Measurements from ENCODE around the gene SDK1.

SDK1 gene, protein sequence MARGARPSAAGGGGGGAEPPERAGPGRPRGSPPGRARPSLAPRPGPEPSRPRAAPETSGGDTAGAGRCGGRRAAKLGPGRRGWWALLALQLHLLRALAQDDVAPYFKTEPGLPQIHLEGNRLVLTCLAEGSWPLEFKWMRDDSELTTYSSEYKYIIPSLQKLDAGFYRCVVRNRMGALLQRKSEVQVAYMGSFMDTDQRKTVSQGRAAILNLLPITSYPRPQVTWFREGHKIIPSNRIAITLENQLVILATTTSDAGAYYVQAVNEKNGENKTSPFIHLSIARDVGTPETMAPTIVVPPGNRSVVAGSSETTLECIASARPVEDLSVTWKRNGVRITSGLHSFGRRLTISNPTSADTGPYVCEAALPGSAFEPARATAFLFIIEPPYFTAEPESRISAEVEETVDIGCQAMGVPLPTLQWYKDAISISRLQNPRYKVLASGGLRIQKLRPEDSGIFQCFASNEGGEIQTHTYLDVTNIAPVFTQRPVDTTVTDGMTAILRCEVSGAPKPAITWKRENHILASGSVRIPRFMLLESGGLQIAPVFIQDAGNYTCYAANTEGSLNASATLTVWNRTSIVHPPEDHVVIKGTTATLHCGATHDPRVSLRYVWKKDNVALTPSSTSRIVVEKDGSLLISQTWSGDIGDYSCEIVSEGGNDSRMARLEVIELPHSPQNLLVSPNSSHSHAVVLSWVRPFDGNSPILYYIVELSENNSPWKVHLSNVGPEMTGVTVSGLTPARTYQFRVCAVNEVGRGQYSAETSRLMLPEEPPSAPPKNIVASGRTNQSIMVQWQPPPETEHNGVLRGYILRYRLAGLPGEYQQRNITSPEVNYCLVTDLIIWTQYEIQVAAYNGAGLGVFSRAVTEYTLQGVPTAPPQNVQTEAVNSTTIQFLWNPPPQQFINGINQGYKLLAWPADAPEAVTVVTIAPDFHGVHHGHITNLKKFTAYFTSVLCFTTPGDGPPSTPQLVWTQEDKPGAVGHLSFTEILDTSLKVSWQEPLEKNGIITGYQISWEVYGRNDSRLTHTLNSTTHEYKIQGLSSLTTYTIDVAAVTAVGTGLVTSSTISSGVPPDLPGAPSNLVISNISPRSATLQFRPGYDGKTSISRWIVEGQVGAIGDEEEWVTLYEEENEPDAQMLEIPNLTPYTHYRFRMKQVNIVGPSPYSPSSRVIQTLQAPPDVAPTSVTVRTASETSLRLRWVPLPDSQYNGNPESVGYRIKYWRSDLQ (N-terminal part only)

DNA sequence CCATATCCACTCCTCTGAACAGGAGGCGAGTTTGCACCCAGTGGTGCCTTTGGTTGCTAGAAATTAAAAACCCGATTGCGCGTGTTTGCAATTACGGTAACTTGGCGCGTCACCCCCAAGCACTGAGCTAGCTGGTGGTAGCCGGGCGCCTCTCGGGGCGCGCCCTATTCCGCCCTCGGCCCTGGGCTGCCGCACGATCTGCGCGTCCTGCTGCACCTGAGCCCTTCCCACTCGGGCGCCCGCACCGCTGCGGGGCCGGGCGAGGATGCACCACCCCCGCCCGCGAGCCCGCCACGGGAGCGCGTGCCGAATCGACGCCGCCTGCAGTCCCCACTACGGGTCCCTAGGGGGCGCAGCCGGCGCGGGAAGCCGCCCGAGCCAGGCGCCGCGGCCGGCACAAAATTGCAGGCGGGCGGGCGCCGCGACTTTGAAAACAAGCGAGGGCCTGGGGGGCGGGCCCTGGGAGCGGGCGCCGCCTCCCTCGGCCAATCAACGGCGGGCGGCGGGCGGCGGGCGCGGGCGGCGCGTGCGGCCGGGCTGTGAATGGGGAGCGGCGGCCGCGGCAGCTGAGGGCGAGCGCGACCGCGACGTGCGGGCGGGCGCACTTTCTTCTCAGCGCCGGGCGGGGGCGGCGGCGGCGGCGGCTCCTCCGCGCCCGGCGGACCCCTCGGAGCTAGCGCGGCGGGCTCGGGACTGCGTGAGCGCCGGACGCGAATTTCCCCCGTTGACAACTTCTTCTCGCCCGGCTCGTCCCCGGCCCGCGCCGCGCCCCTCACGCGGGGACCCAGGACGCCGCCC is at the start of gene SDK1:
TSS of gene SDK1 (plus strand) at position 602 of the 798 bp plus-strand sequence. CDS start 335 bp downstream, outside the sequence.
- DNase-seq: peak; percentile 96

DNA sequence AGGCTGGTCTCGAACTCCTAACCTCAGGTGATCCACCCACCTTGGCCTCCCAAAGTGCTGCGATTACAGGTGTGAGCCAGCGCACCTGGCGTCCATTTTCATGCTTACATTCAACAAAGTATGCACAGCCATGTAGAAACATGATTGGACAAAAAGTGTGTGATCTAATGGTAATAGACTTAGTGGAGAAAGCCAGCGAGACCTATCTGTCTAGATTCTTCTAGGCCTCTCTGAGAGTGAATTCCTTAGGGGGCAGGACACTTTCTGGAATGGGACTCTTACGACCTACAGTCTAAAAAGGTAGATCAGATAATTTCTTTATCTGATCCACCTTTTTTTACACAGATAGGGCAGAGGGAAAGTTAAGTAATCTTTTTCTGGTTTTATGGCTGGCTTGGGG is 46.3 kb upstream of the SDK1 start:
- DNase-seq: no peak

DNA sequence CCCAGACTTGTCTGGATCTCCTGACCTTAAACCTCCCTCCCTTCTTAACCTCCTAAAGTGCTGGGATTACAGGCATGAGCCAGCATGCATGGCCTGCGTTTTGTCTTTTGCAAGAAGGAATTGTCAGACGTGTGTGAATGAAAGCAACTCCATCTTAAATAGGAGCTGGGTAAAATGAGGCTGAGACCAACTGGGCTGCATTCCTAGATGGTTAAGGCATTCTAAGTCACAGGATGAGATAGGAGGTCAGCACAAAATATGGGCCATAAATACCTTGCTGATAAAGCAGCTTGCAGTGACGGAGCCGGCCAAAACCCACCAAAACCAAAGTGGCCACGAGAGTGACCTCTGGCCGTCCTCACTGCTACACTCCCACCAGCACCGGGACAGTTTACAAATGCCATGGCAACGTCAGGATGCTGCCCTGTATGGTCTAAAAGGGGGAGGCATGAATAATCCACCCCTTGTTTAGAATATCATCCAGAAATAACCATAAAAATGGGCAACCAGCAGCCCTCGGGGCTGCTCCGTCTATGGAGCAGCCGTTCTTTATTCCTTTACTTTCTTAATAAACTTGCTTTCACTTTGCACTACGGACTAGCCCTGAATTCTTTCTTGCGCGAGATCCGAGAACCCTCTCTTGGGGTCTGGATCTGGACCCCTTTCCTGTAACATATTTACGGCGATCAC is 41.2 kb upstream of the SDK1 start:
- DNase-seq: no peak

DNA sequence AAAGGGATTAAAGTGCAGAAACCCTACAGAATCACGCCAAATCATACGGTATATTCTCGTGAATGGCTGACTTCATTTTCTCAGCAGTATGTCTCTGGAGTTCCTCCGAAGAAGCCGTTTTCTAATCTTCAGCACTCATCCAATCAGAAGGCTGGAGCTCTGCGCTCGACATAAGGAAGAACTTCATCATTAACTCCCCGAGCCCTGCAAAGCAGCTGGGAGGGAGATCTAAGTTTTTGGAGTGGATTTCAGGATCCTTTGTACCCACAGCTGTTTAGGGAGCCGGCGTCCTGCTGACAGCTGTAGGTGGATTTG is 40.7 kb upstream of the SDK1 start:
- DNase-seq: no peak

DNA sequence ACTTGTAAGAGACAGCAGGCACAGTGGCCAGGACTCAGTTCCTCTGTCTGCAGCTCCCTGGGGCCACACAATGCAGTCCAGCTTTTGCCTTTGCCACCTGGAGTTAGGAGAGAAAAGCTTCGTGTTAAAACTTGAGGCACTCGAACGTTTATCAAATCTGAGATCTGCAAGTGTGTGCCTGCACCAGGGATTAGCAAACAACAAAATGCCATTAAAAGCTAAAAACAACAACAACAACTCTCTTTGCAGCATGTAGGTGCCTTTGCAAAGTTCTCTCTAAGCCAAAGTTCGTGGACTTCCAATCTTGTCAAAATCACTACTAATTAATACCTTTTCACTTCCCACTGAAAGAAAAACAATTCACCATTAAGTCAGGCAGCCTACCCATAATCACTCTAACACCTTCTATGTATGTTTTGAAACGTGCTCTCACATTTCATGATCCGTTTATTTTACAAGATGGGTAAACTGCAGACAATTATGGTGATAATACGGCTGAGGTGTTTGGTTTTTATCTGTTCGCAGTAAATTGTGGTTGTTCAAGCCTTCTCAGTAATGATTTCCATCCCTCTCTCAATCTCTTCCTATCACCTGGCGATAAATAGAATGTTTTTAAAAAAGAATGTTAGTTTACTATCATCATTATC is 36.2 kb upstream of the SDK1 start:
- no peak for DNase-seq

DNA sequence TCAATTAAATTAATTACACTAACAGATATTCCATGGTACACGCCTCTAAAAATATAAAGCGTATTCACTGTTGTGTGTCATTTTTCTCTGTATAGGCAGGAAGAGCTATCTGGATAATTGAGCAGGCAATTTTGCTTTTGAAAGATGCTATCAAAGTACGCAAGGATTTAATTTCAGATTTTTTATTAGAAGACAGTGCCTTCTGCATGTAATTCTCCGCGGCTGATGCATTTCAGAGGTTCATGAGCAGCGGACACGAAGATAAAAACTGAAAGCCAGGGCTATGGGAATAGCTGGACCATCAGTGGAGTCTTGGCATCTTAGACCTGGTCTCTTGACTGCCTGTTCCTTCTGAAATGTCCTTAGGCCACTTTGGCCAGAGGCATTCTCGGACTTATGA is 35.7 kb upstream of the SDK1 start:
- DNase-seq: no peak

DNA sequence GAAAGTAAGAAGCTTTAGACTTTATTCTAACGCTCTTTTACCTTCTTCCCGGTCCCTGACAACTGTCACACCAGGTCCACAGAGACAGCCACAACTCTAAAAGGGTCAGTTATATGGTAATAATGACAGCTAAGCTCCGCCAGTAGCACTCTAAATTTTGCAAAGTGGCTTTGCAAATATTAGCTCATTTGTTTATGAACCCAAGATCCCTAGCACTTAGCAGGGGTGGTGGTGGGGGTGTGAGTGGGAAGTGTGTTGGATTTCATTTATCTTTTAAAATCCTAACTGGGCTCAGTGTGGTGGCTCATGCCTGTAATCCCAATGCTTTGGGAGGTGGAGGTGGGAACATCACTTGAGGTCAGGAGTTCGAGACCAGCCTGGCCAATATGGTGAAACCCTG is 34.8 kb upstream of the SDK1 start:
- DNase-seq: no peak

DNA sequence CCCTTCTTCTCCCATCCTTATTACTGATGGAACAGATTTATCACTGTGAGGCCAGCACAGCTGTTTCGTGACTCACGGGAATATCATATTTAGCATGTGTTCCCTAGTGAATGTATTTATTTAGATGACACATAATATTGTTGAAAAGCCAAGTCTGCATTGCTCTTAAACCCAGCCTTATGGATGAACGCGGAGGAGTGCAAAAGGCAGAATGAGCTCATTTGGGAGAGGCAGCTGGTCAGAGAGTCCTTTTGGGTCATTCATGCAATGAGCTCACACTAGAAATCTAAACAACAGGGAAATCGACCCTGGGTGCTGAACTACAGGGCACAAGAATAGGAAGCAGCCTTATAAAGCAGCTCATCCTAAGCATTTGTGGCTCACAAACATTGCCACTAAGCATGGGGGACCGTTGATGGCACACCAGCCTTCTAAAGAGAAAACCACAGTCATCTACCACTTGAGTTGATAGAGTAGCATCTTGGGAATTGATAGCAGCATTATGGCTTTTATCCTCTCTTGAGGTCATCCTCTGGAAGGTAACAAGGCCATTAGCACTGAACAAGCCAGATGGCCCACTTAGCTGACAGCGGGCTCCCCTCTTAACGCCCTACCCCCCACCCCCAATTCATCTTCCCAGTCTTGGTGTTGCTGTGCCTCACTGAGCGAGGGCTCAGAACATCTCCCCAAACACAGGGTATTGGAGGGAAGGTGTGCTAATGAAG is 32.9 kb upstream of the SDK1 start:
- no peak for DNase-seq

DNA sequence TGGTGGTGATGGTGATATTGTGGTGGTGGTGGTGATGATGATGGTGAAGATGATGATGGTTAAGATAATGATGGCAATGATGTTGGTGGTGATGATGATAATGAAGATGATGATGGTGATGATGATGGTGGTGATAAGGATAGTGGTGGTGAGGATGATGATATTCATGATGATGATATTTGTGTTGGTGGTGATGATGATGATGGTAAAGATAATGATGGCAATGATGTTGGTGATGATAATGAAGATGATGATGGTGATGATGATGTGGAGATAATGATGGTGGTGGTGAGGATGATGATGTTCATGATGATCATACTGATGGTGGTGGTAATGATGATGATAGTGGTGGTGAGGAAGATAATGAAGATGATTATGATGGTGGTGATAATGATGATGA is 30.7 kb upstream of the SDK1 start:
- DNase-seq: no peak

DNA sequence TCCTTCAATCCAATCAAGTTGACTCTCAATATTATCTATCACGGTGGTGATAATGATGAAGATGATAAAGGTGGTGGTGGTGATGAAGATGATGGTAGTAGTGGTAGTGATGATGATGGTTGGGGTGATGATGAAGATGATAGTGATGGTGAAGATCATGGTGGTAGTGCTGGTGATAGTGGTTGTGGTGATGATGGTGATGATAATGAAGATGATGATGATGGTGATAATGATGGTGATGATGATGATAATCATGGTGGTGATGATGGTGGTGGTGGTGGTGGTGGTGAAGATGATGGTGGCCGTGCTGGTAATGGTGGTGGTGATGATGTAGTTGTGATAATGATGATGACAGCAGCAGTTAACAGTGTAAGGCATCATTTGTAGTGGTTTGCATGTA is 29.8 kb upstream of the SDK1 start:
- DNase-seq: no peak

DNA sequence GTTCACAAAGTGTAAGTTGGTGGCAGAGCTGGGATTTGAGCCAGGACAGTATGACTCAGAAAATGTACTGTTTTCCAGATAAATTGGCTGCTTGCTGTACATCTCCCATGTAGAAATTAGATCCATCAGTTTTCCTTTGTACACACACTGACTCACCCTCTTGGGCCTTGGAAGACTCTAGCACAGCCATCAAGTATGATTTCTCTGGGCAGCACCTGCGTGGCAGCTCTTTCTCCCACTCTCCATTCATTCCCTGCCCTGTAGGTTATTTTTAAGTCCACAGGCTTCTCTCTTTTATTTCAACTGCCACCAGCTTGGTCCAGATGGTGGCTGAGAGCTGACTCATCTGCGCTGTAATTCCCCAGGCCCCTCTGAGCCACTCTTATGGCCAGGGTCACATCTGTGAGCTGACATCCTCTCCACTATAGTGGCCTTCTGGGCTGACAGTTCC is 28.3 kb upstream of the SDK1 start:
- DNase-seq: no peak

DNA sequence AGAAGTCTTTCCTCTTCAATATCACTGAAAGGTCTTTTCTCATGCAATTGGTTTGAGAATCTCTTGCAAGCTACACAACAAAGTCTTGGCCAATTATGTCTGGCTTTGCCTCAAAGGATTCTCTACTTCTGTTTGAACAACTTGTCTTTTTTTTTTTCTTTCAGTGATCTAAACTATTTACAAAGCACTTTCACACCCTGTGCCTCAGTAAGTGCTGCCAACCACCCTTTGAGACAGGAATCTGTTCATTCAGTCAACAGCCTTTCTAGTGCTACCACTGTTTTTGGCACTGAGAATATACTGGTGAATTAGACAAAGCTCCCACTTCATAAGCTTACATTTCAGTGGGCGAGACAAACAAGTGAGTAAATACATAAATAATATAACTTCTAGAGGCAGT is 26.9 kb upstream of the SDK1 start:
- no peak for DNase-seq

DNA sequence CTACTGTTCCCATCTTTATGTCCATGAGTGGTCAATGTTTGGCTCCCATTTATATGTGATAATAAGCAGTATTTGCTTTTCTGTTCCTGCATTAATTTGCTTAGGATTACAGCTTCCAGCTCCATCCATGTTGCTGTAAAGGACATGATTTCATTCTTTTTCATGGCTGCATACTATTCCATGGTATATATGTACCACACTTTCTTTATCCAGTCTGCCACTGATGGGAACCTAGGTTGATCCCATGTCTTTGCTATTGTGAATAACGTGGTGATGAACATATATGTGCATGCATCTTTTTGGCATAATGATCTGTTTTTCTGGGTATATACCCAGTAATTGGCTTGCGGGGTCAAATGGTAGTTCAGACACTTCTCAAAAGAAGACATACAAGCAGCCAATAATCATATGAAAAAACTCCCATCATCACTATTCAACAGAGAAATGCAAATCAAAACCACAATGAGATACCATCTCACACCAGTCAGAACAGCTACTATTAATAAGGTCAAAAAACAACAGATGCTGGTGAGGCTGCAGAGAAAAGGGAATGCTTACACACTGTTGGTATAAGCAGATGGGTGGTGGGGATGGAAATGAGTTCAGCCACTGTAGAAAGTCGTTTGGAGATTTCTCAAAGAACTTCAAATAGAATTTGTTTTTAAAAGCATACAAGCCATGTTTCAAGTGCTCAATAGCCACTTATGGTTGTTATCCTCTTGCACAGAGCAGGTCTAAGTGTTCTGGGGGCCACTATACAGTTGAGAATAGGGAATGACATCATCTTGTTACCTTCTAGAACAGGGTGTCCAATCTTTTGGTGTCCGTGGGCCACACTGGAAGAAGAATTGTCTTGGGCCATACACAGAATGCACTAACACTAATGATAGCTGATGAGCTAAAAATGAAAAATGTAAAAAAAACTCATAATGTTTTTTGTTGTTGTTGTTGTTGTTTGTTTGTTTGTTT is 23.2 kb upstream of the SDK1 start:
- no peak for DNase-seq

DNA sequence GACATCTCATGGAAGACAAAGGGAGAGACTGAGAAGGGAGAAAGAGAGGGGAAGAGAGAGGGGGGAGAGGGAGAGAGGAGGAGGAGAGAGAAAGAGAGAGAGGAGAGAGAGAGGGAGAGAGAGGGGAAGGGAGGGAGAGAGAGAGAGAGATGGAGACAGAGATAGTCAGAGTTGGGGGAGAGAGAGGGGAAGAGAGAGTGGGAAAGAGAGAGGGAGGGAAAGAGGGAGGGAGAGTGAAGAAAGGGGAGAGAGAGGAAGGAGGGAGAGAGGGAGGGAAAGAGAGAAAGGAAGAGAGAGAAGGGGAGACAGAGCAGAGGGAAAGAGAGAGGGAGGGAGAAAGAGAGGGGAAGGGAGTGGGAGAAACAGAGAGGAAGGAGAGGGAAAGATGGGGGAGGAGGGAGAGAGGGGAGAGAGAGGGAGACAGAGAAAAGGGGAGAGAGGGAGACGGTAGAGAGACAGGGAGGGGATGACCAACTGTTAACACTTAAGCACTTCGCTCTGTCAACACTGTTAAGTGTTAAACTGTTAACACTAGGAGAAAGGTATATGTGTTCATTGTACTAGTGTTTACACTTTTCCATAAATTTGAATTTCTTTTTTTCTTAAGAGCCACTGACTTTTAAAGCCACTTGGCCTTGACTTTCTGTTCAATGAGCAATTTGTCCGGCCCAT is 21.8 kb upstream of the SDK1 start:
- no peak for DNase-seq

DNA sequence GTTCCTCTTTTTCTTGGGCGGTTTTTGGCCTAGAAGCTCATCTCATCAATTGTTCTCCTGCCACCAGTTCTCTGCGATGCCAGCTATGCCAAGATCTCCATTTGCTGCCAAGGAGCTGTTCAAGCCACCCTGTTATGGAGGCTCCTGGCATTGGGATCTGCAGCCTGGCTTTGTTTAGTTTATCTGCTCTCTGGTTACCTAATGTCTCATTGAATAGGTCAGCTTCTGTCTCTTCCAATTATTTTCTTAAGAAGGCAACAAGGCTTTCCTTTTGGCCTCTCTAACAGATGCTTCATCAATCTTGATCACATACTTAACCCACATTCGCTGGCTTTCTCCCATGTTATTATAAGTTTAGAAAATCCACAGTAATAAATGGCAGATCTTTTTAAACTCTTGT is 20.6 kb upstream of the SDK1 start:
- no peak for DNase-seq

DNA sequence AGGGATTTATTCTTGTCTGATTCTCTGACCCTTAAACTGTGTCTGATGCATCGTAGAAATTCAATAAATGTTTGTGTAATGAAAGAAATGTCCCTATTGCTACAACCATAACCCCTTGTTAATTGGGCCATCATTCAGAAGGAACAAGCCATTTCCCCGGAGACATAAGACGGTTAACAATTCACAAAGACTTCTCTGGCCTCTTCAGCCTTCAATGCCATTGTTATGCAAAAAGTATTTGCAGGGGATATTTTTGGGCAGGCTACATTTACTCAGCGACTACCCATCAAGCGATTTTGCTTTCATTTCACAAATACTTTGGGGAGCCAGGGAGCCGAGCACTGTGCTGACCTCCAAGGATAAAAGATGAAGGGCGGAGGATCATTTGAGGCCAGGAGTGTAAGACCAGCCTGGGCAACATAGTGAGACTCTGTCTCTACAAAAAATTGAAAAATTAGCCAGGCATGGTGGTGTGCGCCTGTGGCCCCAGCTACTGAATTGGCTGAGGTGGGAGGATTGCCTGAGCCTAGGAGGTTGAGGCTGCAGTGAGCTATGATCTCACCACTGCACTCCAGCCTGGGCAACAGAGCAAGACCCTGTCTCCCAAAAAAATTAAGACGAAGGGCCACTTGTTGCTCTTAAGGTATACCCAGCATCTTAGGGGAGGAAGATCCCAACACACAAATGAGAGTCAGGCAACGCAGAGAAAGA is 20.0 kb upstream of the SDK1 start:
- DNase-seq: no peak

DNA sequence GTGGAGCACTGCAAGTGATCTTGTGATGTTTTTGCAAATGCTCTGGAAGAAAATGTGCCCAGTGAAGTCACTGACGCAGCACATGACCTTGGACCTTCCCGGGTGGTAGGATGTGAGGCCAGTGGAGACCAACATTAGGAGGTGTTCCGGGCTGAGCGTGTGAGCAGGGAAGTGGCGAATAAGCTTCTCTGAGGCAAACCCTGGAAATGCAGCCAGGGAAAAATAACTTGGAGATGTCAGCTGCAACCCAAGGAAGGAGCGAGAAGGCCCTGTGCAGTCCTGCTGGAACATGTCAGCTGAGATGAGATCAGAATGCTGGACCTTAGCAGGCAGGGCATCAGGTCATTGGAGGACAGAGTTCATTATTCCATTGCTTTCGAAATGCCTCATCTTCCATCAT is 18.6 kb upstream of the SDK1 start:
- no peak for DNase-seq

DNA sequence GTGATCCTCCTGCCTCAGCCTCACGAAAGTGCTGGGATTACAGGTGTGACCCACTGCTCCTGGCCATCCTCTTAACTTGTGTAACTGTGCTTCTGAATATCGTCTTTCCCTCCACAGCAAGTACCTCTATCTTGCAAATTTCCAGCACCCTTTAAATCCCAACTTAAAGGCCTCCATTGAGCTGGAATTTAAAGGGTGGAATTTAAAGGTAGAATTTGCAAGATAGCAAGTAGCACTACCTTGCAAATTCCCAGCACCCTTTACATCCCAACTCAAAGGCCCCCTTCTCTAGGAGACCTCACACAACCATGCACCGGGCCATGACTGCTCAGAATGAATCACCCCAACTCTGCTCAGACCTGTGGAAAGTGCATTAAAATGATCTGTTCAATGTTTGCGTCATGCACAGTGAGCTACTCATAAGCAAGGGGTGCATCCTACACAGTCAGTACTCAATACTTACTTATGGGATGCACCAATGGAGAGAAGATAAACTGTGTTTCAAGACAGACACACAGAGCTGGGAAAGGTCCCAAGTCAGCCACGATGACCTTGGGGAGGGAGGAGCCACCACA is 17.8 kb upstream of the SDK1 start:
- DNase-seq: no peak

Measured in activated effector memory CD4-positive, alpha-beta T cell treated with anti-CD3 and anti-CD28 coated beads, Interleukin-2, amount 50 U/mL, for 16 hours (primary cell).